ENCODE data around the gene FNBP1. TPM values are rescaled to one million over a fixed set of nuclear protein-coding genes. Genes with fewer than 3 reads are reported as not detected.

Gene FNBP1
- total RNA-seq, 3 donors from 2014 or later: 40.9 to 176 (median 42.0) TPM

DNA sequence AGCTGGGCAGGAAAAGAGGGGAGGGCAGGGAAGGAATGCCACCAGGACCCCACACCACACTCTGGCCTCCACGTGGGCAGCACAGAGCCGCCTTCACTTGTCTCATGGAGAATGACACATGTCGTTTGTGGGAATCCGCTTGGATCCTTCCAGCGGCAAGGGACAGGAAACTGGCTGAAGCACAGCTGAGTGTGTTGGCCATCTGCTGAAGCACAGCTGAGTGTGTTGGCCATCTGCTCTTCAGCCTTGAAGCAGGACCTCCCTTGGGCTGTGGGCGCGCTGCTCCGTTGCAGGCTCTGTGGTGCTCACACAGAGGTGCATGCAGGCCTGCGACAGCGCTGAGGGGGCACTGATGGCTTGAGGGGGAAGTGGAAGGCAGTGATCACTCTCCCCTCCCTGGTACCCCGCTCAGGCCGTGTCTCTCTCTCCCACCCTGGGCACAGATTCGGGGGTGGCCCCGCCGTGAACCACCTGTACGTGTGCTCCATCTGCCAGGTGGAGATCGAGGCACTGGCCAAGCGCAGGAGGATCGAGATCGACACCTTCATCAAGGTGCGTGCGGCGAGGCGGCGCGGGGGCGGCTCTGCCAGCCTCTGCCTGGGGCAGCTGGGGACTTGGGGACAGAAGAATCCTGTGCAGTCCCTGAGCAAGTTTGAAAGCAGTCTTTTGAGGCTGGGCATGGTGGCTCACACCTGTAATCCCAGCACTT lies 167.1 kb downstream of the FNBP1 start:
- H3K4me1 ChIP-seq (ENCODE audit: low read depth): no peaks in the 10 kb centered on the region
- DNase-seq (peak in 1 of 3 donors; percentile 43), ATAC-seq (no peak)
- H3K36me3 ChIP-seq (ENCODE audit: low read depth): no peaks in the 10 kb centered on the region
- H3K9me3 ChIP-seq: no peaks in the 10 kb centered on the region
- H3K4me3 ChIP-seq: no peak overlapping the region
- intact Hi-C loops (cut with DNase I, micrococcal nuclease): no loop called here
- TF ChIP-seq, protein P1, sequence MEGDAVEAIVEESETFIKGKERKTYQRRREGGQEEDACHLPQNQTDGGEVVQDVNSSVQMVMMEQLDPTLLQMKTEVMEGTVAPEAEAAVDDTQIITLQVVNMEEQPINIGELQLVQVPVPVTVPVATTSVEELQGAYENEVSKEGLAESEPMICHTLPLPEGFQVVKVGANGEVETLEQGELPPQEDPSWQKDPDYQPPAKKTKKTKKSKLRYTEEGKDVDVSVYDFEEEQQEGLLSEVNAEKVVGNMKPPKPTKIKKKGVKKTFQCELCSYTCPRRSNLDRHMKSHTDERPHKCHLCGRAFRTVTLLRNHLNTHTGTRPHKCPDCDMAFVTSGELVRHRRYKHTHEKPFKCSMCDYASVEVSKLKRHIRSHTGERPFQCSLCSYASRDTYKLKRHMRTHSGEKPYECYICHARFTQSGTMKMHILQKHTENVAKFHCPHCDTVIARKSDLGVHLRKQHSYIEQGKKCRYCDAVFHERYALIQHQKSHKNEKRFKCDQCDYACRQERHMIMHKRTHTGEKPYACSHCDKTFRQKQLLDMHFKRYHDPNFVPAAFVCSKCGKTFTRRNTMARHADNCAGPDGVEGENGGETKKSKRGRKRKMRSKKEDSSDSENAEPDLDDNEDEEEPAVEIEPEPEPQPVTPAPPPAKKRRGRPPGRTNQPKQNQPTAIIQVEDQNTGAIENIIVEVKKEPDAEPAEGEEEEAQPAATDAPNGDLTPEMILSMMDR (IDR thresholded peaks at IDR 0.05): no peak

DNA sequence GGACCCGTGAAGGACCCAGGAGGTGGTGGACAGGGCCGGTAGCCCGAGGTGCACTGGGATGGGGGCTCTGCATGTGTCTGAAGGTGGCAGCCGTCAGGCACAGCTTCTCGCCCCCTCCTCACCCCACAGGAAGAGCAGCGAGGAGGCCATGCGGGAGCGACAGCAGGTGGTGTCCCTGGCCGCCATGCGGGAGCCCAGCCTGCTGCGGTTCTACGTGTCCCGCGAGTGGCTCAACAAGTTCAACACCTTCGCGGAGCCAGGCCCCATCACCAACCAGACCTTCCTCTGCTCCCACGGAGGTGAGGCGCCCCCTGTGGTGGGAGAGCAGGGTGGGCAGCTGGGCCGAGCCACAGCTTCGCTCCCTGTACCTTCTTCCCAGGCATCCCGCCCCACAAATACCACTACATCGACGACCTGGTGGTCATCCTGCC lies 167.8 kb downstream of the FNBP1 start:
- Histone ChIP-seq H3K4me3 (no peak overlapping the region), H3K36me3 (ENCODE audit: low read depth) (no peaks in the 10 kb centered on the region), H3K9me3 (no peaks in the 10 kb centered on the region), H3K4me1 (ENCODE audit: low read depth) (no peaks in the 10 kb centered on the region)
- no peak for ATAC-seq
- intact Hi-C loops (cut with DNase I, micrococcal nuclease): no loop called here
- peak in 1 of 3 donors; percentile 47 for DNase-seq
- TF ChIP-seq, protein P1 (IDR thresholded peaks at IDR 0.05): no peak

DNA sequence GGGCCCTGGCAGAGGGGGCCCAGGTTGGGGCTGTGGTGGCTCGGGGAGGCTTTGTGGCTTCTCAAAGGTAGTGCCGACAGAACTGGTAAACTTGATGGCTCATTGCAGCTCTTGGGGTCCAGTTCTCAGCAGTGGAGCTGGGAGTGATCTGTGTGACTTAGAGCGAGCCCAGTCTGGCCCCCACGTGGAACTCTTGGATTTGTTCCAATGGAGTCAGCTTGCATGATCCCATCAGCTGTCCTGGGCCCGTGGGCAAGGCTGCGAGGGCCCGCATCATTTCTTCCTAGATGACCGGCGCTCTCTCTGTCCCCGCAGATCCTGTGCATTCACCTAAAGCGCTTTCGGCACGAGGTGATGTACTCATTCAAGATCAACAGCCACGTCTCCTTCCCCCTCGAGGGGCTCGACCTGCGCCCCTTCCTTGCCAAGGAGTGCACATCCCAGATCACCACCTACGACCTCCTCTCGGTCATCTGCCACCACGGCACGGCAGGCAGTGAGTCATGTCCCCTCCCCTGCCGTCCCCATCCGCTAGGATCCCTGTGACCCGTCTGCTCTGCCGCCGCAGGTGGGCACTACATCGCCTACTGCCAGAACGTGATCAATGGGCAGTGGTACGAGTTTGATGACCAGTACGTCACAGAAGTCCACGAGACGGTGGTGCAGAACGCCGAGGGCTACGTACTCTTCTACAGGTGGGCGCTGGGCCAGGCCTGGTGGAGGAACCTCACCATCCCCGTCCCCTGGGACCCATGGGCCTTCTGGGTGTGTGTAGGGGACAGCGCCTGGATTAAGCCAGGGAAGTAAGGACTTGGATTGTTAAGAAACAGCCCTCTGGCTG lies 168.5 kb downstream of the FNBP1 start:
- TF ChIP-seq, protein P1 (IDR thresholded peaks at IDR 0.05): no peak
- DNase-seq (peak in 1 of 3 donors; percentile 51), ATAC-seq (no peak)
- intact Hi-C loops (cut with DNase I, micrococcal nuclease): no loop called here
- H3K9me3 ChIP-seq: no peaks in the 10 kb centered on the region
- H3K4me1 ChIP-seq (ENCODE audit: low read depth): no peaks in the 10 kb centered on the region
- H3K36me3 ChIP-seq (ENCODE audit: low read depth): no peaks in the 10 kb centered on the region
- no peak overlapping the region for H3K4me3 ChIP-seq

DNA sequence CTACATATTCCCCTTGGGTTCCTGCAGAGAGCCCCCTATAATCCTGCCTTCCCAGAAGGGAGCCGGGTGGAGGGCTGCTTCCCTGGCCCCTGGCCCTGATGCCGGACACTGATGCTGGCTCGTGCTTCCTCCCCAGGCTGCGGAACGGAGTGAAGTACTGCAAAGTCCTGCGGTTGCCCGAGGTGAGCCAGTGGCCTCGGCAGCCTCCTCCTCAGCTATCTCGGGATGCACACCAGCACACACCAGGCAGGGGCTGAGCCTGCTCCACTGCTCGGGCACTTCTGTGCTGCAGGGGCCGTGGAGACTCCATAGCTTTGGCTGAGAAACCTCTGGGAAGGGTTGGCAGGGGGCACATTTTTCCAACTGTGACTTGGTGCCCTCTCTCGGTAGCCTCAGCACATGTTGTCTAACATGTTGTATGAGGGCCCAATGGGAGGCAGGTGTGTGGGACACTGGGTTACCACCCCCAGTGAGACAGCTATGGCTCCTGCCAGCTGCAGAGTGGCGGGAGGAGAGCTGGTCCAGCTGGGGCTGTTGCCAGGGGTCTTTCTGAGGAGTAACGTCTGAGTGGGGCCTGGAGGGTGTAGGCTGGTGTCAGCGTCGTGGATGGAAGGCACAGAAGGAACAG lies 169.3 kb downstream of the FNBP1 start:
- Histone ChIP-seq H3K36me3 (ENCODE audit: low read depth) (no peaks in the 10 kb centered on the region), H3K4me3 (no peak overlapping the region), H3K4me1 (ENCODE audit: low read depth) (no peaks in the 10 kb centered on the region), H3K9me3 (no peaks in the 10 kb centered on the region)
- TF ChIP-seq, protein P1 (IDR thresholded peaks at IDR 0.05): no peak
- ATAC-seq (no peak), DNase-seq (peak in 1 of 3 donors; percentile 19)
- intact Hi-C loops (cut with DNase I, micrococcal nuclease): no loop called here

DNA sequence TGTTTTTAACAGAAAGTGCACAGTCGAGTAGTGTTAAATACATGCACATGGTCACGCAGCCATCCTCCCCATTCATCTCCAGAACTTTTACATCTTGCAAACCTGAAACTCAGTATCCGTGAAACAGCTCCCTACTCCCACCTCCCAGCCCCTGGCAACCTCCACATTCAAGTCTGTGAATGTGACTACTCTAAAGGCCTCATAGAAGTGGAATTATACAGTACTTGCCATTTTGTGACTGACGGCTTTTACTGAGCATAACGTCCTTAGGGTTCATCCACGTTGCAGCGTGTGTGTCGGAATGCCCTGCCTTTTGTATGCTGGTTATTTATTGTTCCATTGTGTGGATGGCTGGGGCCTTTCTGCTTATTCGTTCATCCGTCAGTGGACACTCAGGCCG lies 171.9 kb downstream of the FNBP1 start:
- ATAC-seq (no peak), DNase-seq (no peak)
- no peak overlapping the region for H3K4me3 ChIP-seq
- H3K4me1 ChIP-seq (ENCODE audit: low read depth): no peaks in the 10 kb centered on the region
- H3K36me3 ChIP-seq (ENCODE audit: low read depth): no peaks in the 10 kb centered on the region
- intact Hi-C loops (cut with DNase I, micrococcal nuclease): no loop called here
- TF ChIP-seq, protein P1 (IDR thresholded peaks at IDR 0.05): no peak
- H3K9me3 ChIP-seq: no peaks in the 10 kb centered on the region
